Measurements from ENCODE around the gene SHISA3.
"Not testable (repeated sequence)": the region's sequence is repeated elsewhere in the genome, so short reads cannot be mapped to it uniquely, and the experiment has no call there.

The SHISA3 gene

DNA sequence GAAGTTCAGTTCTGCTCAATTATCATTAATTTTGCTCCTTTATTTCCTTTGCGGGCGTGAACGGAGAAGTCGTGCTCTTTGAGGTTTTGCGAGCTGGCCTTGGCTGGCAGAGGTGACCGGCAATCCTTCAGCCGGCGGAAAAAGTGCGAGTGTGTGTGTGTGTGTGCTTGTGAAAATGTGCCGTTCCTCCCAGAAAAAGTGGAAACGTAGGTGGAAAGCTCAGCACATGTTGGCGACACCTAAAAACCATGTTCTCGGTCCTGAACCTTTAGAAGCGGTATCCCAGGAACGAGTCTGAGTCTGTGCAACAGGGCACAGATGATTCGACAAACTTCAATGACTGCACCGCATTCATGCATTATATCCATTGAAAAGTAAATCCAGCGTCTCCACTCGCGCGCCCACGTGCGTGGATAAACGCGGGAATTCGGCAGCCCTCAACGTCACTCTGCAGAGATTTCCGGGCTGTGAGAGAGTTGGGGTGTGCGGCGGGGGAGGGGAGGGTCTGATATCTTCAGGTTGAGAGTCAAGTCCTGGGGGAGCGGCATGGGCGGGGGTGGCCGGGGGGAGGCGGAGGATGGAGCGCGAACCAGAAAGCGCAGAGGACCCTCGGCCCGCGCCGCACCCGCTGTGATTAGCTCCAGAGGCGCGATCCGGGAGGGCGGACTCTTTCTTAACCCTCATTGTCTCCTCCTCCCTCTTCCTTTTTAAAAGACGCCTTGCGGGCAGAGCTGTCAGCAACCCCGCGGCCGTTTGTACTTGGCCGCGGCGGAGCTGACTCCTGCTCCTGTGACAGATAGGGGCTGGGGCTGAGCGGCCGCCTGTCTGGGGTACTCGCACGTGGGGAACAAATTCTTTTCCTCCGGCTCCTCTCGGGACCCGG is at the start of gene SHISA3:
TSS of gene SHISA3 (plus strand) at position 737 of the 883 bp plus-strand sequence. CDS start 569 bp downstream, outside the sequence.
- DNase-seq, result no peak

DNA sequence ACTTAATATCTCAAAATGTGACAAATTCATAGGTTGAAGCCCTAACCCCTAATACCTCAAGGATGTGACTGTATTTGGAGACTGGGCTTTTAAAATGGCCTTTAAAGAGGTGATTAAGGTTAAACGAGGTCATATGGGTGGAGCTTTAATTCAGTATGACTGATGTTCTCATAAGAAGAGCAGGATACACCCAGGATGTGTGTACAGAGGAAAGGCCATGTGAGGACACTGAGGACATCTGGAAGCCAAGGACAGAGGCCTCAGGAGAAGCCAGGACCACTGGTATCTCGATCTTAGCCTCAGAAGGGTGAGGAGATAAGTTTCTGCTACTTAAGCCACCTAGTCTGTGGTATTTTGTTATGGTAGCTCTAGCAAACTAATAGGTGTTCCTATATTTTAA is 49.0 kb upstream of the SHISA3 start:
- DNase-seq, result no peak

DNA sequence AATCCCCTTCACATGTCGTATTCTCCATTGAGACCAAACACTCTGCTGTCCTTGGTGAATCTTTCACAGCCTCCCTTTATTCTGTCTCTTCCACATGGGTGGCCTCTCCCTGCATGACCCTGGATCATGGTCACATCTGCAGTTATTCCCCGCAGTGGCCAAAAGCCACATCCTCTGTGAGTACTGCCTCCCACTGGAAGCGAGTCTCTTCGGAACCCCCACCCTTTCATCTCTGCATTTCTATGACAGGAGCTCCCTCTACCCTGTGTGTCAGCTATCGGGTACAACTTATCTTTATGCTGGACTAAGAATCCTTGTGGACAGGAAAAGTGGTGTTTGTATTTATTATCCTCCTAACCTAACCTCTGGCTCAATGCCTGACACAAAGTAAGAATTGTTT is 48.6 kb upstream of the SHISA3 start:
- no peak for DNase-seq

DNA sequence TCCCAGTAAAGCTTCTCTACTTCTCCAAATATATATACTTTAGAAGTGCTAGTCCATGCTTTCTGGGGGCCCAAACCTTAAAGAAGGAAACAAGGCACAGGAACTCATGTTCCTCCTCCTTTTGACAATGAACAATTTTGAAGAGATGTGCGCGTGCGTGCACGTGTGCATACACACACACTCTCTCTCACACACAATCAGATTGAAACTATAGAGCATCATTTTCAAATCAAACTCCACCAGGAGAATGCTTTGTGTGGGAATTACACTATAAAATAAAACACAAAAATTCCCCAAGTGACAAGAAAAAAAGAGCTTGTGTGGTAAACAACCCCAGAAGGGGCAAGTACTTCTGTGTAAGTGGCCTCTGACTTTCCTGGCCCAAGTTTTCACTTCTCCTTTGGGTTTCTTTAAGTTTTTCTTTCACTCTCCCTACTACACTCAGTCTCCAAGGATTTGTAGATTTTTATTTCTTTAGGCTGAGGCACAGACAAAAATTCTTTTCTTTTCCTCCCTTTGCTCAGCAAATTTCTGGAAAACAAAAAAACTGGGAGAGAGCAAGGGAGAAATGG is 46.6 kb upstream of the SHISA3 start:
- DNase-seq, result no peak

DNA sequence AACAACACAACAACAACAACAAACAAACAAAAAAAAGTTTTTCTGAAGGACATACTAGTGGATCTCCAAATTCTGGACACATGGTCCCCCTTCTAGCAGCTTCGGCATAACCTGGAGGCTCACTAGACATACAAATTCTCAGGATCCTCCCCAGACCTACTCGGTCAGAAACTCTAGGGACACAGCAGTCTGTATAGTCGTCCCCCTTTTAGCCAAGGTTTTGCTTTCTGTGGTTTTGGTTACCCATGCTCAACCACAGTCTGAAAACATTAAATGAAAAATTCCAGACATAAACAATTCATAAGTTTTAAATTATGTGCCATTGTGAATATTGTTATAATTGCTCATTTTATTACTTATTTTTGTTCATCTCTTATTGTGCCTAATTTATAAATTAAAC is 45.2 kb upstream of the SHISA3 start:
- DNase-seq, result no peak

DNA sequence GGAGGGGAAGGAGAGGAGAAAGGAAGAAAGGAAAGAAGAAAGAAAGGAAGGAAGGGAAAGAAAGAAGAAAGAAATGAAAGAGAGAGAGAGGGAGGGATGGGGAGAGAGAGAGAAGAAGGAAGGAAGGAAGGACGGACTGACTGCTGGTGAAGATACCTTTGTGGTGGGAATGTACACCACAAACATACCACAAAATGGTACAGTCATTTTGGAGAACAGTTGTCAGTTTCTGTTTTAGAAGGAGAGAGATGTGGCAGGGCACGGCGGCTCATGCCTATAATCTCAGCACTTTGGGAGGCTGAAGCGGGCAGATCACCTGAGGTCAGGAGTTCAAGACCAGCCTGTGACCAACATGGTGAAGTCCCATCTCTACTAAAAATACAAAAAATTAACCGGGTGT is 40.0 kb upstream of the SHISA3 start:
- DNase-seq, result no peak

DNA sequence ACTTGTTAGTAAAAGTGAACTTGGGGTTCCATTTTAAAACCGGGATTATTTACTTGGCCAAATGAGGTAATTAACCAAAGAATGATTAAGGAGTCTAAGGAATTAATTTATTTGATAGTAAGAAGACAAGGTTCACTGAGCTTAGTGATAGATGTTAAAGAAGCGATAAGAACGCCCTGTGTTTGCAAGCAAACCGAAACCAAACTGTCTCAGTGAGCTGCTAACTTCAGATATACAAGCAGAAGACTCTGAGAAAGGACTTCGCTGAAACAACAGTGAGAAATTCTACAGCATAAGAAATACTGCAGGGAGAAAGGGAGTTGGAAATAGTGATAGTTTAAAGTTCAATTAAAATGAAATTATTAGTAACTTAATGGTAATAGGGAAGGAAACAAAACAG is 37.6 kb upstream of the SHISA3 start:
- DNase-seq, result no peak

DNA sequence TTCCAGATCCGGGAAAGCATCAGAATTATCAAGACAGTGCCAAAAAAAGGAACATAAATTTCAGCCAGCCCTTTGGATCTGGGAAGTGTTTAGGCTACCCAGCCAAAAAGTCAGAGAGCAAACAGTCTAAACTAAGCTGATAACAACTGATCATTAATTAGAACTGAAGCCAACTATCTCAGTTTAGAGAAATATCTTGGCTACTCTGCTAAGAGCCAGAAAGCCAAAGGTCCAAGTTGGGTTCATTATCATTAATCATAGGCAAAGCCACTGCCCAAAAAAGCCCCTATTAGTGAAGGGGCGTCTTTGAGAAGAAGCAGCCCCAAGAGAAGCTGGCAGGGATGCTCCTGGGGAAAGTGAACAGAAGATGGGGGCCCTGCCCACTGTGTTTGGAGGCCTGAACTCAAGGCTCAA is 37.0 kb upstream of the SHISA3 start:
- no peak for DNase-seq

DNA sequence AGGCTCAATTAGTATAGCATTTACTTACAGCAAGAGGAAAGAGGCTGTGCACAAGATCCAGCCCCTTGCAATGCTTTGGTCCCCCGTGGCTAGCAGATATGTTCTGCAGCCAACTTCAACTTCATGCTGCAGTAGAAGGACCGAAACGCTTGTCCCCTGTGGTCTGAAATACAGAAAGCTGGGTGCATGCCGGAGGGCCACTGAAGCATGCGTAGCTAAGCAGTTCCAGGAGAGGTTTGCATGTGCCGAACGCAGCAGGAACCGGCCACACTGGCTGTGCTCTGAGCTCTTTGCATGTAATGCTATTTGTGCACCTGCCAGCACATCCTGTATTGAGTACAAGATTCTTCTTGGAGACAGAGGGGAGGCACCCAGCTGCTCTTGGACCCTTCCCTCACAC is 35.8 kb upstream of the SHISA3 start:
- no peak for DNase-seq

DNA sequence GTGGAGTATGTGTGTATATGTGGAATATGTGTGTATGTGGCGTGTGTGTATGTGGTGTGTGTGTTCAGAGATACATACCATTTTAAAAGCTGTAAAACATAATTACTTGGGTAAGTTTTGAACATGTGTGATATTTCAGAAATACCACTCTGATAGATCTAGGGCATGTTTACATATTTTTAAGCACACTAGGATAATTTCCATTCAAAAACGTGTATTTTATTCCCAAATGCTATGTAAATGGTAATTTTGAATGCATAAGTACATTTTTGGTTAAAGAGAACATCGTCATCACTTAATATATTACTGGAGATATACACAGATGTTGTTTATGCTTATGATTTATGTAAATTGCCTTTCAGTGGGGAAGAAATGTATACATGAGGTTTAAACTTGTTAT is 34.7 kb upstream of the SHISA3 start:
- DNase-seq, result no peak

DNA sequence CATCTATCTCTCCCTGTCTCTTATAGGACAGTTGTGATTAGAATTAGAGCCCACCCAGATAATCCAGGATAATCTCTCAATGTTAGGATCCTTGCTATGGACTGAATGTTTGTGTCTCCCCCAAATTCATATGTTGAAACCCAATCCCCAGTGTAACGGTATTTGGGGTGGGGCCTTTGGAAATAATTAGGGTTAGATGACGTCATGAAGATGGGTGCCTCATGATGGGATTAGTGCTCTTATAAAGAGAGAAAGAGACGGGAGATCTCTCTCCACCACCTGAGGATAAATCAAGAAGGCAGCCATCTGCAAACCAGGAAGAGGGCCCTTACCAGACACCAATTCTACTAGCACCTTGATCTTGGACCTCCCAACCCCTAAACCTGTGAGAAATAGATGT is 33.7 kb upstream of the SHISA3 start:
- DNase-seq, result no peak

DNA sequence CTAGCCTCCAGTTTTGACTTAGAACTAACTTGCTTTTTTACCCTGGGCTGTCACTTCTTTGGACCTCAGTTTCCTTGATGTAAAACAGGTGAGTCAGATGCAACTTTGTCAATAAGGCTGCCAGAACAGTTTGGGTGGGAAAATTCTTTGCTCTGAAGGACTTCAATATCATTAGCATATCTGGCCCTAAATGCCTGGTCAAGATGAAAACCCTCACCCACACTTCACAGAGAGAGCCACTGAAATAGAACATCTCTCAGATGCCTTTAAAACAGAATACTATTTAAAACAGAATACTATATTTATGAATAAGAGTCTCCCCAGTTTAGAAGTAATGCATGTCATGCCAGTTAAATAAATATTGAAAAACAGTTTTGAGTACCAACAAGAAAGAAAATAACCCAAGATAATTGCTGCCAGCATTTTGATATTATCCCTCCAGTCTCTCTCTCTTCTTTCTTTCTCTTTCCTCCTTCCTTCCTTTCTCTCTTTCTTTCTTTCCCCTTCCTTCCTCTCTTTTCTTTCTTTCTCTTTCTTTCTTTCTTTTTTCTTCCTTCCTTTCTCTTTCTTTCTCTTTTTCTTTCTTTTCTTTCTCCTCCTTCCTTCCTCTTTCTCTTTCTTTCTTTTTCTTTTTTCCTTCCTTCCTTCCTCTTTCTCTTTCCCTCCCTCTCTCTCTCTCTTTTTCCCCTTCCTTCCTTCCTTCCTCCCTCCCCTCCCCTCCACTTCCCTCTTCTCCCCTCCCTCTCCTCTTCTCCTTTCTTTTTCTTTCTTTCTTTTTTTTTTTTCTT is 32.8 kb upstream of the SHISA3 start:
- no peak for DNase-seq

DNA sequence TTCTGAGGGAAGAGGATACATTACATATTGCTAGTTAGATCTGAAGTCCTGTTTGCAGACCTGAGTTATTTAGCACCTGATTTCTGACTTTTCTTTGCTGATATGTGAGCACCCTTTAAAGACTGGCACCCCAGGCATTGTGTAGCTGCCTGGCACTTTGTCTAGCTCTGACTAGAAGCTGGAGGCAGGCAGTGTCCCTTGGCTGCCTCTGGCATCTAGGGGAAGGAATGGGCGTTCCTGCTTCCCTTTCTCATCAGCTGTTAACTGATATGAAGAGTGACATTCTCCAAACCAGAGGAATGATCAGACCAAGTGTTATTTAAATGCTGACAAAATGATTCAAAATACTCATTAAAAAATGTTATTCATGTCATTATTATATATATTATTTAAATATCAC is 30.3 kb upstream of the SHISA3 start:
- no peak for DNase-seq

DNA sequence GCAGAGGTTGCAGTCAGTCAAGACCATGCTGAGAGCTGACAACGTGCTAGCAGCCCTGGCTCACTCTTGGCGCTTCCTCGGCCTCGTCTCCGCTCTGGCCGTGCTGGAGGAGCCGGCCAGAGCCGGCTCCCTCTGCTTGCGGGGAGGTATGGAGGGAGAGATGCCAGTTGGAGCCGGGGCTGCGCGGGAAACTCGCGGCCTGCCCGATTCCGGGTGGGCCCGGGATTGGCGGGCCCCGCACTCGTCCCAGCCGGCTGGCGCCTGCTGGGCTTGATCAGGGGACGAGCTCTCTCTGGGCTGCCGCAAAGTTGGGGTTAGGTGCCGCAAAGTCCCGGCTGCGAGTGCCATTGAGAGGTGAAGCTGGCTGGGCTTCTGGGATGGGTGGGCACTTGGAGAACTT is 27.8 kb upstream of the SHISA3 start:
- no peak for DNase-seq

DNA sequence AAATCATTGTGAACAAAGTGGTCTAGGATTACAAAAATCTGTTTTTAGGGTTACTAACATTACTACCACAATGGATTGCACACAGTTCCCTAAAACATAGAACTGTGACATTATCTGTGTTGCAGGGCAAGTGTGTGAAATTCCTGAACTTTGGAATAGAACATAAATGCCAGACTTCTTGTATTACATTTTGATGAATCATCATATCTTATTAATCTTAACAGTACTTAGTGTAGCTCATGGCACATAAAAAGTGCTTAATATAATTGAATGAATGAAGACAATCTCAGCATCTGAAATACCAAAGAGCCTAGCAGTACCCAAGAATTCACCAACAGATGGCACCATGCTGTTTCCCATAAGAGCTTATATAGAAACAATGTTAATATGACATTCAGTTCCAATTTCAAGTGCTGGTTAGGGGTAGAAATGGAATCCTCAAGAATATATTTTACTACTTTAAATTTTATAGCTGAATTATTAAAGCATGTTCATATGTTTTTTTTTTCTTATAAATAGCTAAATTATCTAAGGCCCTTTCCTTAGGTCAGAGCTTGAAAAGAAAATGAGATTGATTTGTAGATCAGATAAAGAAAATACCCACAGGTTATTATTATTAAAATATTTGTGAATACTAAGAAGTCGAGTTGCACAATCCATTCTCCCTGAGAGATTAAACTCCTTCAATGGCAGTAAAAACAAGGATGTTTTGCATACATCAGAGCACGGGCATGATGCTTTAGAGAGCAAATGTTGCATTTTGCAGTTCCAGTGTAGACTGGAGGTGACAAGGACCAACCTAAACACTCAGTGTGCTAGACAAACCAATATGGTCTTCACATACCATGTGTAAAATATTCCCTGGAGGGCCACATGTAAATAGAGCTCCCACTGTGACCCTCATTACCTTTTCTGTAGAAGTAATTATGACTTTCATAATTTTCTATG is 25.7 kb upstream of the SHISA3 start:
- no peak for DNase-seq

DNA sequence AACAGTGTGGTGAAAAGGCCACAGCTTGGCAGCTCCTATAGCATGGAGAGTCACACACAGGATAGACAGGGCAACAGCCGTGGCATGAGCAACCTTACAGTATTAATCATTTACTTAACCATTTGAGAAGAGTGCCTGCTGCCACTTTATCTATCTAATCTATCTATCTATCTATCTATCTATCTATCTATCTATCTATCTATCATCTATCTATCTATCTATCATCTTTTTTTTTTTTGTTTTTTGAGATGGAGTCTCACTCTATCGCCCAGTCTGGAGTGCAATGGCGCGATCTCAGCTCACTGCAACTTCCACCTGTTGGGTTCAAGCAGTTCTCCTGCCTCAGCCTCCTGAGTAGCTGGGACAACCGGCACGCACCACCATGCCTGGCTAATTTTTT is 25.0 kb upstream of the SHISA3 start:
- not testable (repeated sequence) for DNase-seq

DNA sequence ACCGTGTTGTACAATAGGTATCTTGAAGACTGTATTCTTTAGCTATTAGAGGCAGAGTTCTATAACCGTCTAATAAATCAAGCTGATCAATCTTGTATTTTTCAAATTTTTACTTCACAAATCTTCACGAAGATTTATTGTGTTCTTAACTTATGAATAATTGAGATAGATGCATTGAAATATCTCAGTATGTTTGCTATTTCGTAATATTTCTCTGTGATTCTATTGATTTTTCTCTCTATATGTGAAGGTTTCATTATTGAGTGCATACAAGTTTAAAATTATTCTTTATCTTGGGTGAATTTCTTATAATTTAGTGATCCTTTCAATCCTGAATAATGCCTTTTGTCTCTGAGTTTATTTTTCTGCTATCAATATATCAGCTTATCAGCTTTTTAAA is 19.8 kb upstream of the SHISA3 start:
- DNase-seq, result no peak

DNA sequence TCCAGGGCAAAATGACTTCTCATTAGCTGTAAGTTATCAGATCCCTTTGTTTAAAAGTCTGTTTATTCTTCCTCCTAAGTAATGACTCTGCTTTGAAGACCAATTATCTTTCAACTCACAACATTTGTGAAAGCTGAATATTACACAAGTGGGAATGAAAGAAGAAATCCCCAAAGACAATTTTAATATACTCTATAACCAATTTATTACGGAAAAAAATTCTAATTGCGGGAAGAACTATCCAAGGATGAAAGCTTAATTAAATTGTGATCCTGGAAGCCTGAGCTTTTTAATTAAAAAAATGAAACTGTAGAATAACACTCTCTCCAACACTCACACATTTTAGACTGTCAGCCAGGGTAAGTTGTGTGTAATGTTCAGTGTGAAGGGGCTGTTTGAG is 15.6 kb upstream of the SHISA3 start:
- DNase-seq, result no peak

DNA sequence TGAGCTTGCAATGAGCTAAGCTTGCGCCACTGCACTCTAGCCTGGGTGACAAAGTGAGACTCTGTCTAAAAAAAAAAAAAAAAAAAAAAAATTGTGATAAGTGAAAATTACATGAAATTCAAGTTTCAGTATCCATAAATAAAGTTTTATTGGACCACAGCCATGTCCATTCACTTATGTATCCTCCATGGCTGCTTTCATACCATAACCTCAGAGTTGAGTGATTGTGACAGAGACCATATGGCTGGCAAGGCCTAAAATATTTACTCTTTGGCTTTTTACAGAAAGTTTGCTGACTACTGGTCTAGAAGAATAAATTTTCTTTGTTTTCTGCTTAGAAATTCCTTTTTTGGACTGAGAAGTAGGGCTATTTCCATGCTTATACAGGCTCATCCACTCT is 11.8 kb upstream of the SHISA3 start:
- DNase-seq, result no peak

DNA sequence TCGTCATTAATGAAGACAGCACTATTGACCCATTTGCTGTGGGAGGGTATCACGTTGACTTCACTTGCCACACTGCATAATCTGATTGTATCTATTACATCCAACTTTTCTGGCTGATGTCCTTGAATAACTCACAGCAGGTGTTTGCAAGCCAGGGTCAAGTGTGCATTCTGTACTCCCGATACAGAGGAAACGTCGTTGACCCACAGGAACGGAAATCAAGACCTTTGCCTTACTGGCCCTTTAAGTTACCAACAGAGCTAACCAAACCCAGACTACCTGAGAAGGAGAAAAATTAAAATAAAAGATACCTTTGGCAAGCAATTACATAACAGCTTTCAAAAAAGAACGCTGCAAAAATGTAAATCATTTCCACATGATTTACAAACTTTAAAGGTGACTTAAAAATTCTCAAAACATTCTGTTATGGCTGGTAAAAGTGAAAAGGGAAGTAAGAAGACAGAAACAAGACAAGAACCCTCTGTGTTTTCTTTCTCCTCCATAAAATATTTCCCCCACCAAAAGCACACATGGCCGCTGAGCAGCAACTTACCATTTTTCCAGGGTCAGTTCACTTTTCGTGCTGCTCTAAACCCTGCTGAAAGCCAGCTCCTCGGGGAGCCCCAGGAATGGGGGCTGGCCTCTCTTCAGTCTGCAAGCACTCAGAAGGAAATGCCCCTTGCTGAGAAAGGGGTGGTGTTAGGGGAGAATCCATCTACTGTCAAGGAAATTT is 6.5 kb upstream of the SHISA3 start:
- DNase-seq, result no peak

DNA sequence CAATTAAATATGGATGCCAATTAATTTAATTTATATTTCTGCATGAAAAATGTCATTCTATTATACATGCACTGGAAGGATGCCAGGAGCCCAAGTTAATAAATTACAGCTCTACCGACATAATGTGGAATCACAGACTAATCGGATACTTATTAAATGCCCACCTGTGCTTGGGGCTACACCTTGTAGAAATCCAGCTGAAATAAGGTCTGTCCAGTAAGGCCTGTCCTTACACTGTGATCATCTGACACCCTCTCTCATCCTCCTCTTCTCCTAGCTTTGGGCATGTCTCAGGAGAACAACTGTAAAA is 6.0 kb upstream of the SHISA3 start:
- DNase-seq, result no peak

DNA sequence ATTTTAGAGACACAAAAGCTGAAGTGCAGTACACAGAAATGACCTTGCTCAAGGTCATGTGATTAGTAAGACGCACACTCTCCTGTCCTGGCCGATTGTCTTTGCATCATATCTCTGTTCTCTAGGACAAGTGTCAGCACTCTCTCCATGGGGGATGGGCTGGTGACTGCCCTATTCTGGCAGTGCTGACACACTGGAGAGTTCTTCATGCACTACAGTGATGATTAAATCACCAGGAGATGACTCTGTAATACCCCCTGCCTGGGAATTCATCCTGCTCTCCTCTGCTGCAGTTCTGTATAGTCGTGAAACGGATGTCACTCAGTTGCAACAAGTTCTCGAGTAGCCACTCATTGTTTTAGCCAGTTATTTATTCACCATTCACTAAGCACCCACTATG is 5.3 kb upstream of the SHISA3 start:
- DNase-seq, result no peak
